GM23338 (cell line): ENCODE results near the gene ZNF236. TPM values are rescaled to one million over a fixed set of nuclear protein-coding genes. Genes with fewer than 3 reads are reported as not detected.

Source experiments
- ATAC-seq: fragments of 200-7000 bp; cut with Tn5 transposase; 3 replicates; pipeline ENCODE4 v1.9.1; 2020
- DNase-seq: peaks from one replicate; pipeline ENCODE4 v3.0.0-alpha.2; 2015; ENCODE audit warnings: low spot score
- H2AFZ ChIP-seq: fragments of 200-600 bp; sonication (generic); 2 replicates; pipeline ENCODE4 v1.8.0; 2016; ENCODE audit warnings: antibody characterized with exemption, mild to moderate bottlenecking, moderate library complexity
- H3F3A ChIP-seq: fragments of 200-600 bp; sonication (generic); replicated peaks from 2 replicates; pipeline ENCODE4 v1.8.0; 2017; ENCODE audit warnings: antibody characterized with exemption, mixed run types, low read depth
- H3K27ac ChIP-seq: fragments of 200-600 bp; sonication (generic); 2 replicates; pipeline ENCODE4 v1.6.1; 2016; ENCODE audit warnings: low read depth
- H3K27me3 ChIP-seq: fragments of 200-600 bp; sonication (generic); 2 replicates; pipeline ENCODE4 v1.8.0; 2016; ENCODE audit warnings: mild to moderate bottlenecking, mixed run types, moderate library complexity; ENCODE audit not compliant: insufficient read depth
- H3K36me3 ChIP-seq: fragments of 200-600 bp; sonication (generic); 2 replicates; pipeline ENCODE4 v1.8.0; 2016; ENCODE audit warnings: mild to moderate bottlenecking; ENCODE audit not compliant: insufficient read depth
- H3K4me1 ChIP-seq: fragments of 200-600 bp; sonication (generic); 2 replicates; pipeline ENCODE4 v1.8.0; 2016; ENCODE audit warnings: mild to moderate bottlenecking, moderate library complexity; ENCODE audit not compliant: insufficient read depth
- H3K4me2 ChIP-seq: fragments of 200-600 bp; sonication (generic); 2 replicates; pipeline ENCODE4 v1.7.1; 2017; ENCODE audit warnings: mixed run types
- H3K4me3 ChIP-seq: fragments of 200-600 bp; sonication (generic); 2 replicates; pipeline ENCODE4 v1.6.1; 2016; ENCODE audit warnings: mixed run types
- H3K79me2 ChIP-seq: fragments of 200-600 bp; sonication (generic); replicated peaks from 2 replicates; pipeline ENCODE4 v1.8.0; 2017; ENCODE audit warnings: mild to moderate bottlenecking; ENCODE audit not compliant: insufficient read depth
- H3K9me2 ChIP-seq: fragments of 200-600 bp; sonication (generic); 2 replicates; pipeline ENCODE4 v1.8.0; 2017; ENCODE audit not compliant: insufficient read depth
- H4K20me1 ChIP-seq: fragments of 200-600 bp; sonication (generic); replicated peaks from 2 replicates; pipeline ENCODE4 v1.8.0; 2017; ENCODE audit warnings: mild to moderate bottlenecking; ENCODE audit not compliant: insufficient read depth
- H3K27ac Mint-ChIP-seq: 2 replicates; pipeline ENCODE4 v1.8.0; 2020; ENCODE audit warnings: inconsistent platforms, mild to moderate bottlenecking, moderate library complexity, mixed read lengths
- H3K27me3 Mint-ChIP-seq: 3 replicates; pipeline ENCODE4 v1.8.0; 2022; ENCODE audit warnings: low read depth, mild to moderate bottlenecking, moderate library complexity, mixed read lengths, inconsistent platforms; ENCODE audit not compliant: insufficient read depth, poor library complexity
- H3K36me3 Mint-ChIP-seq: 3 replicates; pipeline ENCODE4 v1.8.0; 2021; ENCODE audit warnings: low read depth, mild to moderate bottlenecking, inconsistent platforms, moderate library complexity, mixed read lengths
- H3K4me1 Mint-ChIP-seq: 3 replicates; pipeline ENCODE4 v1.8.0; 2020; ENCODE audit warnings: mild to moderate bottlenecking, inconsistent platforms, mixed read lengths
- H3K4me3 Mint-ChIP-seq: 3 replicates; pipeline ENCODE4 v1.8.0; 2021; ENCODE audit warnings: moderate library complexity, mild to moderate bottlenecking, inconsistent platforms, mixed read lengths
- H3K9me3 Mint-ChIP-seq: 3 replicates; pipeline ENCODE4 v1.8.0; 2020; ENCODE audit warnings: moderate library complexity, mild to moderate bottlenecking, inconsistent platforms, mixed read lengths
- CREB1 ChIP-seq: fragments of 250-450 bp; sonication (Bioruptor Pico); IDR thresholded peaks from 2 replicates; pipeline ENCODE4 v1.5.0; 2020; ENCODE audit warnings: low read depth, mild to moderate bottlenecking, moderate library complexity
- EZH2 ChIP-seq: fragments of 200-600 bp; sonication (generic); IDR thresholded peaks from one replicate; pipeline ENCODE4 v1.8.0; 2017; ENCODE audit warnings: antibody characterized with exemption, mild to moderate bottlenecking, low read depth; ENCODE audit not compliant: unreplicated experiment
- EZH2phosphoT487 ChIP-seq: fragments of 200-600 bp; sonication (generic); IDR thresholded peaks from one replicate; pipeline ENCODE4 v1.8.1; 2018; ENCODE audit warnings: antibody characterized with exemption; ENCODE audit not compliant: unreplicated experiment
- JUNB ChIP-seq: IDR thresholded peaks from one replicate; pipeline ENCODE4 v1.6.1; 2016; ENCODE audit warnings: antibody characterized with exemption; ENCODE audit not compliant: unreplicated experiment
- NANOG ChIP-seq: IDR thresholded peaks from 2 replicates; pipeline ENCODE4 v1.6.1; 2016; ENCODE audit warnings: antibody characterized with exemption, borderline replicate concordance
- POLR2AphosphoS5 ChIP-seq: IDR thresholded peaks from 2 replicates; pipeline ENCODE4 v1.6.1; 2016; ENCODE audit warnings: antibody characterized with exemption, low read depth
- REST ChIP-seq: IDR thresholded peaks from one replicate; pipeline ENCODE4 v1.6.1; 2018; ENCODE audit warnings: antibody characterized with exemption; ENCODE audit not compliant: unreplicated experiment
- STAT1 ChIP-seq: IDR thresholded peaks from one replicate; pipeline ENCODE4 v1.6.1; 2016; ENCODE audit warnings: antibody characterized with exemption; ENCODE audit not compliant: unreplicated experiment
- ZNF114 ChIP-seq: fragments of 250-450 bp; sonication (Bioruptor Pico); IDR thresholded peaks from 2 replicates; pipeline ENCODE4 v1.5.0; 2020; ENCODE audit warnings: mild to moderate bottlenecking, moderate library complexity
- ZNF331 ChIP-seq: fragments of 250-450 bp; sonication (Bioruptor Pico); IDR thresholded peaks from 2 replicates; pipeline ENCODE4 v1.5.0; 2020; ENCODE audit warnings: low read depth, mild to moderate bottlenecking, moderate library complexity
- ZNF462 ChIP-seq: fragments of 250-450 bp; sonication (Bioruptor Pico); IDR thresholded peaks from 2 replicates; pipeline ENCODE4 v1.5.0; 2020; ENCODE audit warnings: mild to moderate bottlenecking, moderate library complexity
- polyA plus RNA-seq: library from polyadenylated mRNA; unstranded; fragments of >200 nt; fragmentation: Nextera tagmentation; extraction: Ambion mirVana; gene quantifications from 2 replicates; pipeline ENCODE4 v1.2.1, GENCODE V29; 2016
- total RNA-seq: library from RNA; depleted of rRNA; stranded (reverse); fragments of >200 nt; shearing (Covaris generic); gene quantifications from 2 replicates; pipeline ENCODE4 v1.2.3, GENCODE V29; 2014
- TF ChIP-seq, protein P1 (sequence below): IDR thresholded peaks from 2 replicates; pipeline ENCODE4 v1.6.1; 2016; ENCODE audit warnings: antibody characterized with exemption
- TF ChIP-seq, protein P2 (sequence below), 2 experiments: fragments of 200-600 bp in 1 of 2; sonication (generic) in 1 of 2; conservative IDR thresholded peaks; 2 replicates each; pipeline versions ENCODE4 v1.5.1 to v1.6.1; 2016 to 2017; ENCODE audit warnings: antibody characterized with exemption in 2 of 2, low read depth in 2 of 2, mild to moderate bottlenecking in 2 of 2, moderate library complexity in 1 of 2

Gene ZNF236
- total and polyA plus RNA-seq, 2 experiments from 2014 or later: 8.9 to 16.3 TPM

DNA sequence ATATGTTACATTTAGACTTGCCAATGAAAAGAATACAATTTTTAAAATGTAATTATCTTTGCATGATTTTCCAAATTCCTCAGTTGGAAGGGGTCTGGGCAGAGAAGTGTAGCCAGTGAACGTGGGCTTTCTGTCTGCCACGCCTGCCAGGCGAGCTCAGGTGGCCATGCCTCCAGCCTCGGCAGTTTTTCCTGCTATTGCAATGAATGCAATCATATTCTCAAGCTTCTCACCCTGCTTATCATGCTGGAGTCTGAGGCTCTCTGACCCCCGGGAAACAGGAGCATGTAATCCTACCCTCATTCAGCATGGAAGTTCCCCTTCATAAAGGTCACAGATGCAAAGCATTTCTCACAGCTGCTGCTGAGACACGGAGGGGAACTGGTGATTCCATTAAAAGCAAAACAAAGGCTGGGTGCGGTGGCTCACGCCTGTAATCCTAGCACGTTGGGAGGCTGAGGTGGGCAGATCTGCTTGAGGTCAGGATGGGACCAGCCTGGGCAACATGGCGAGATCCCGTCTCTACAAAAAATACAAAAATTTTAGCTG is 155.4 kb downstream of the ZNF236 start:
- no peaks in the 10 kb centered on the region for H3K27me3 ChIP-seq
- peaks cover 20% of the 10 kb centered on the region for H3K27me3 Mint-ChIP-seq
- no peak overlapping the region for H3K27ac Mint-ChIP-seq
- TF ChIP-seq EZH2phosphoT487: no peak
- TF ChIP-seq EZH2: no peak
- TF ChIP-seq, protein P1, sequence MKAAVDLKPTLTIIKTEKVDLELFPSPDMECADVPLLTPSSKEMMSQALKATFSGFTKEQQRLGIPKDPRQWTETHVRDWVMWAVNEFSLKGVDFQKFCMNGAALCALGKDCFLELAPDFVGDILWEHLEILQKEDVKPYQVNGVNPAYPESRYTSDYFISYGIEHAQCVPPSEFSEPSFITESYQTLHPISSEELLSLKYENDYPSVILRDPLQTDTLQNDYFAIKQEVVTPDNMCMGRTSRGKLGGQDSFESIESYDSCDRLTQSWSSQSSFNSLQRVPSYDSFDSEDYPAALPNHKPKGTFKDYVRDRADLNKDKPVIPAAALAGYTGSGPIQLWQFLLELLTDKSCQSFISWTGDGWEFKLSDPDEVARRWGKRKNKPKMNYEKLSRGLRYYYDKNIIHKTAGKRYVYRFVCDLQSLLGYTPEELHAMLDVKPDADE: no peak
- TF ChIP-seq NANOG: no peak
- no peak for TF ChIP-seq STAT1
- TF ChIP-seq POLR2AphosphoS5: no peak
- TF ChIP-seq REST: no peak
- TF ChIP-seq ZNF462: no peak
- TF ChIP-seq, protein P2, sequence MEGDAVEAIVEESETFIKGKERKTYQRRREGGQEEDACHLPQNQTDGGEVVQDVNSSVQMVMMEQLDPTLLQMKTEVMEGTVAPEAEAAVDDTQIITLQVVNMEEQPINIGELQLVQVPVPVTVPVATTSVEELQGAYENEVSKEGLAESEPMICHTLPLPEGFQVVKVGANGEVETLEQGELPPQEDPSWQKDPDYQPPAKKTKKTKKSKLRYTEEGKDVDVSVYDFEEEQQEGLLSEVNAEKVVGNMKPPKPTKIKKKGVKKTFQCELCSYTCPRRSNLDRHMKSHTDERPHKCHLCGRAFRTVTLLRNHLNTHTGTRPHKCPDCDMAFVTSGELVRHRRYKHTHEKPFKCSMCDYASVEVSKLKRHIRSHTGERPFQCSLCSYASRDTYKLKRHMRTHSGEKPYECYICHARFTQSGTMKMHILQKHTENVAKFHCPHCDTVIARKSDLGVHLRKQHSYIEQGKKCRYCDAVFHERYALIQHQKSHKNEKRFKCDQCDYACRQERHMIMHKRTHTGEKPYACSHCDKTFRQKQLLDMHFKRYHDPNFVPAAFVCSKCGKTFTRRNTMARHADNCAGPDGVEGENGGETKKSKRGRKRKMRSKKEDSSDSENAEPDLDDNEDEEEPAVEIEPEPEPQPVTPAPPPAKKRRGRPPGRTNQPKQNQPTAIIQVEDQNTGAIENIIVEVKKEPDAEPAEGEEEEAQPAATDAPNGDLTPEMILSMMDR (conservative IDR thresholded peaks at IDR 0.05; ENCODE audit: low read depth in 2 of 2): no peak
- no peak for TF ChIP-seq ZNF331
- TF ChIP-seq CREB1 (CRISPR knock-in tag): no peak
- TF ChIP-seq ZNF114: no peak
- TF ChIP-seq JUNB: no peak
- H3K9me2 ChIP-seq: no peaks in the 10 kb centered on the region
- no peaks in the 10 kb centered on the region for H4K20me1 ChIP-seq
- H3F3A ChIP-seq: no peaks in the 10 kb centered on the region
- no peak overlapping the region for H3K4me2 ChIP-seq
- no peak overlapping the region for H3K4me3 ChIP-seq
- no peak overlapping the region for H3K4me3 Mint-ChIP-seq
- H3K79me2 ChIP-seq: no peaks in the 10 kb centered on the region
- no peak overlapping the region for H2AFZ ChIP-seq
- peaks cover 39% of the 10 kb centered on the region for H3K4me1 Mint-ChIP-seq
- H3K27ac ChIP-seq: no peak overlapping the region
- DNase-seq: no peak
- no peaks in the 10 kb centered on the region for H3K36me3 Mint-ChIP-seq
- ATAC-seq: no peak
- peaks cover 18% of the 10 kb centered on the region for H3K4me1 ChIP-seq
- no peaks in the 10 kb centered on the region for H3K9me3 Mint-ChIP-seq
- H3K36me3 ChIP-seq: no peaks in the 10 kb centered on the region
